DOHH2 (cell line): ENCODE measurements around the gene STXBP2.

Experiments used
- H3F3A ChIP-seq: fragments of 200-600 bp; sonication (generic), shearing (Covaris generic); 2 replicates; pipeline ENCODE4 v1.6.0; 2016; ENCODE audit warnings: antibody characterized with exemption, mild to moderate bottlenecking; ENCODE audit not compliant: control insufficient read depth, insufficient read depth
- H3K27ac ChIP-seq: fragments of 200-600 bp; sonication (generic); 2 replicates; pipeline ENCODE4 v1.5.1; 2014; ENCODE audit warnings: low read depth, mild to moderate bottlenecking, low read length, moderate library complexity
- H3K27me3 ChIP-seq: fragments of 200-600 bp; sonication (generic); 2 replicates; pipeline ENCODE4 v1.6.1; 2014; ENCODE audit warnings: mild to moderate bottlenecking, low read length, mixed read lengths; ENCODE audit not compliant: control insufficient read depth
- H3K36me3 ChIP-seq: fragments of 200-600 bp; sonication (generic); 2 replicates; pipeline ENCODE4 v1.6.1; 2014; ENCODE audit warnings: mild to moderate bottlenecking, low read length, moderate library complexity, mixed read lengths; ENCODE audit not compliant: control insufficient read depth
- H3K4me1 ChIP-seq: fragments of 200-600 bp; sonication (generic); 2 replicates; pipeline ENCODE4 v1.6.1; 2014; ENCODE audit warnings: mild to moderate bottlenecking, low read length, mixed read lengths; ENCODE audit not compliant: control insufficient read depth
- H3K4me2 ChIP-seq: fragments of 200-600 bp; sonication (generic); 2 replicates; pipeline ENCODE4 v1.6.0; 2014; ENCODE audit warnings: mild to moderate bottlenecking, low read length, moderate library complexity
- H3K4me3 ChIP-seq: fragments of 200-600 bp; sonication (generic); 2 replicates; pipeline ENCODE4 v1.5.1; 2014; ENCODE audit warnings: mild to moderate bottlenecking, low read length, mixed read lengths
- H3K79me2 ChIP-seq: fragments of 200-600 bp; sonication (generic); 2 replicates; pipeline ENCODE4 v1.6.1; 2014; ENCODE audit warnings: mild to moderate bottlenecking, low read length, mixed read lengths; ENCODE audit not compliant: control insufficient read depth
- H3K9me2 ChIP-seq: fragments of 200-600 bp; sonication (generic); replicated peaks from 2 replicates; pipeline ENCODE4 v1.6.1; 2014; ENCODE audit warnings: mild to moderate bottlenecking, low read length, mixed read lengths; ENCODE audit not compliant: control insufficient read depth
- H3K9me3 ChIP-seq: fragments of 200-600 bp; sonication (generic); 2 replicates; pipeline ENCODE4 v1.6.1; 2014; ENCODE audit warnings: antibody characterized with exemption, low read length, mixed read lengths; ENCODE audit not compliant: control insufficient read depth, insufficient read depth
- H4K20me1 ChIP-seq: fragments of 200-600 bp; sonication (generic); 2 replicates; pipeline ENCODE4 v1.6.0; 2014; ENCODE audit warnings: low read depth, mild to moderate bottlenecking, antibody characterized with exemption, low read length, moderate library complexity; ENCODE audit not compliant: control insufficient read depth, insufficient read depth
- EZH2phosphoT487 ChIP-seq: fragments of 200-600 bp; sonication (generic); IDR thresholded peaks from 2 replicates; pipeline ENCODE4 v1.6.1; 2017; ENCODE audit warnings: borderline replicate concordance, mild to moderate bottlenecking, antibody characterized with exemption, low read length, moderate library complexity, mixed read lengths
- TF ChIP-seq, protein P1 (sequence below): fragments of 200-600 bp; sonication (generic); IDR thresholded peaks from one replicate; pipeline ENCODE4 v1.5.1; 2014; ENCODE audit warnings: antibody characterized with exemption, mild to moderate bottlenecking, low read depth, low read length; ENCODE audit not compliant: poor library complexity, severe bottlenecking

The STXBP2 gene

DNA sequence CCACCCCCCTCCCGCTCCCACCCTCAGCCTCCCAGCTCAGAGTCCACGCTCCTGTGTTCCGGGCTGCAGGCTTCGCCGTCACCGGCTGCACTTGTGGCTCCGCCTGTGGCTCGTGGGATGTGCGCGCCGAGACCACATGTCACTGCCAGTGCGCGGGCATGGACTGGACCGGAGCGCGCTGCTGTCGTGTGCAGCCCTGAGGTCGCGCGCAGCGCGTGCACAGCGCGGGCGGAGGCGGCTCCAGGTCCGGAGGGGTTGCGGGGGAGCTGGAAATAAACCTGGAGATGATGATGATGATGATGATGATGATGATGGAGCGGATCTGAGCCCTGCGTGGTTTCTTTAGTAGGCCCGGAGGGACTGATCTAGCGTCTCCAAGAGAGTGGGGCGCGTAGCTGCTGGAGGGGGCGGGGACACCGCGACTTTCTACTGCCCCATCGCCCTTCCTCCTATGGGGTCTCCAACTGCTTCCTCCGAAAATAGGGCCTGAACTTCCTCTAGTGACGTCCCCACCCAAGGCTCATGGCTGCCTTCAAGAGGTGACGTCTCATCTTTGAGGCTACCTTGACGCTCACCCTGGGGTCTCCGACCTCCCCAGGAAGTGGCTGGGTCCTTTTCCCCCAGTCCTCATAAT lies 33.4 kb downstream of the STXBP2 start:
- no peak overlapping the region for H3K27ac ChIP-seq
- H3K9me2 ChIP-seq: no peaks in the 10 kb centered on the region
- peaks cover 12% of the 10 kb centered on the region for H3K4me1 ChIP-seq
- no peaks in the 10 kb centered on the region for H3F3A ChIP-seq
- H3K4me3 ChIP-seq: no peak overlapping the region
- H4K20me1 ChIP-seq: no peaks in the 10 kb centered on the region
- no peaks in the 10 kb centered on the region for H3K36me3 ChIP-seq
- peak overlapping the region; percentile 30; the same call in 1 of the 2 replicates for H3K4me2 ChIP-seq
- H3K27me3 ChIP-seq: peaks cover 5% of the 10 kb centered on the region
- peaks cover 7% of the 10 kb centered on the region; the same call in 1 of the 2 replicates for H3K9me3 ChIP-seq
- TF ChIP-seq, protein P1, sequence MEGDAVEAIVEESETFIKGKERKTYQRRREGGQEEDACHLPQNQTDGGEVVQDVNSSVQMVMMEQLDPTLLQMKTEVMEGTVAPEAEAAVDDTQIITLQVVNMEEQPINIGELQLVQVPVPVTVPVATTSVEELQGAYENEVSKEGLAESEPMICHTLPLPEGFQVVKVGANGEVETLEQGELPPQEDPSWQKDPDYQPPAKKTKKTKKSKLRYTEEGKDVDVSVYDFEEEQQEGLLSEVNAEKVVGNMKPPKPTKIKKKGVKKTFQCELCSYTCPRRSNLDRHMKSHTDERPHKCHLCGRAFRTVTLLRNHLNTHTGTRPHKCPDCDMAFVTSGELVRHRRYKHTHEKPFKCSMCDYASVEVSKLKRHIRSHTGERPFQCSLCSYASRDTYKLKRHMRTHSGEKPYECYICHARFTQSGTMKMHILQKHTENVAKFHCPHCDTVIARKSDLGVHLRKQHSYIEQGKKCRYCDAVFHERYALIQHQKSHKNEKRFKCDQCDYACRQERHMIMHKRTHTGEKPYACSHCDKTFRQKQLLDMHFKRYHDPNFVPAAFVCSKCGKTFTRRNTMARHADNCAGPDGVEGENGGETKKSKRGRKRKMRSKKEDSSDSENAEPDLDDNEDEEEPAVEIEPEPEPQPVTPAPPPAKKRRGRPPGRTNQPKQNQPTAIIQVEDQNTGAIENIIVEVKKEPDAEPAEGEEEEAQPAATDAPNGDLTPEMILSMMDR: no peak
- no peak for TF ChIP-seq EZH2phosphoT487
- H3K79me2 ChIP-seq: no peaks in the 10 kb centered on the region

DNA sequence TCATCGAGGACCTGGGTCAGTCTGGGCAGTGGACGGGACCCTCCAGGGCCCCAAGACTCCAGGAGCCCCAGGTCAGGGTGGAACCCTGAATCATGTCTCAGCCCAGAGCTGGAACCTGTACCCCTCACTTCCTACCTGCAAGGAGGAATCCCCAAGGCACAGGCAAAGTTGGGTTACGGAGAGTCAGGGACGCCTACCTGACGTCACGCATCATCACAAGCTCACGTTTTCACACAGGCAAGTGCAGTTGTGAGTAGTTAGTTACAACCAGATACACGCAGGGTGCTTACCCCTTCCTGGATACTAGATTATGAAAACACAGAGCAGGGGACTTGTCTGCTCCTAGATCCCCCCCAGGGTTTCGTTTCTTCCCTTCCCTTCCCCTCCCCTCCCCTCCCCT lies 33.9 kb downstream of the STXBP2 start:
- Histone ChIP-seq H3K4me2 (no peak overlapping the region), H3K79me2 (no peaks in the 10 kb centered on the region), H3K9me3 (peaks cover 7% of the 10 kb centered on the region; the same call in 1 of the 2 replicates), H3K27me3 (peaks cover 5% of the 10 kb centered on the region), H3K27ac (no peak overlapping the region), H3K9me2 (no peaks in the 10 kb centered on the region), H3F3A (no peaks in the 10 kb centered on the region; the same call in 1 of the 2 replicates), H3K36me3 (no peaks in the 10 kb centered on the region), H3K4me3 (no peak overlapping the region), H4K20me1 (no peaks in the 10 kb centered on the region), H3K4me1 (peaks cover 17% of the 10 kb centered on the region)
- TF ChIP-seq, protein P1: no peak
- TF ChIP-seq EZH2phosphoT487: no peak

DNA sequence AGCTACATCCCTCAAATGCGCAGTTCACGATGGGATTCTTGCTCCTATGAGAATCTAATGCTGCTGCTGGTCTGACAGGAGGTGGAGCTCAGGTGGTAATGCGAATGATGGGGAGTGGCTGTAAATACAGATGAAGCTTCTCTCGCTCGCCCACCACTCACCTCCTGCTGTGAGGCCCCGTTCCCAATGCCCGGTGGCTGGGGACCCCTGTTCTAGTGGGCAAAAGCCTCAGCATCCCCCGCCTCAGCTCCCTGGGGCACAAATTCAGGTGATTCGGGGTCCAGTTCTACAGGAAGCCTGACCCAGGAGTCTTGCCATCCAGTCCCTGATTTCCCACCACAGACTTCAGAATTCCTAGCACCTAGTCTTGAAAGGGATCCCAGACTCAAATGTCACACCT lies 35.6 kb downstream of the STXBP2 start:
- Histone ChIP-seq H3K4me2 (no peak overlapping the region), H3K27me3 (peaks cover 5% of the 10 kb centered on the region), H3K4me1 (peaks cover 35% of the 10 kb centered on the region), H3K36me3 (no peaks in the 10 kb centered on the region), H3K9me2 (no peaks in the 10 kb centered on the region), H3K9me3 (peaks cover 7% of the 10 kb centered on the region; the same call in 1 of the 2 replicates), H3K79me2 (no peaks in the 10 kb centered on the region), H4K20me1 (no peaks in the 10 kb centered on the region), H3F3A (no peaks in the 10 kb centered on the region; the same call in 1 of the 2 replicates), H3K27ac (no peak overlapping the region), H3K4me3 (no peak overlapping the region)
- no peak for TF ChIP-seq EZH2phosphoT487
- TF ChIP-seq, protein P1: no peak
